ENCODE measurements around the gene EP300. TPM values are rescaled to one million over a fixed set of nuclear protein-coding genes. Genes with fewer than 3 reads are reported as not detected.

The EP300 gene
- polyA plus RNA-seq, 1 experiment, result 19.6 TPM

DNA sequence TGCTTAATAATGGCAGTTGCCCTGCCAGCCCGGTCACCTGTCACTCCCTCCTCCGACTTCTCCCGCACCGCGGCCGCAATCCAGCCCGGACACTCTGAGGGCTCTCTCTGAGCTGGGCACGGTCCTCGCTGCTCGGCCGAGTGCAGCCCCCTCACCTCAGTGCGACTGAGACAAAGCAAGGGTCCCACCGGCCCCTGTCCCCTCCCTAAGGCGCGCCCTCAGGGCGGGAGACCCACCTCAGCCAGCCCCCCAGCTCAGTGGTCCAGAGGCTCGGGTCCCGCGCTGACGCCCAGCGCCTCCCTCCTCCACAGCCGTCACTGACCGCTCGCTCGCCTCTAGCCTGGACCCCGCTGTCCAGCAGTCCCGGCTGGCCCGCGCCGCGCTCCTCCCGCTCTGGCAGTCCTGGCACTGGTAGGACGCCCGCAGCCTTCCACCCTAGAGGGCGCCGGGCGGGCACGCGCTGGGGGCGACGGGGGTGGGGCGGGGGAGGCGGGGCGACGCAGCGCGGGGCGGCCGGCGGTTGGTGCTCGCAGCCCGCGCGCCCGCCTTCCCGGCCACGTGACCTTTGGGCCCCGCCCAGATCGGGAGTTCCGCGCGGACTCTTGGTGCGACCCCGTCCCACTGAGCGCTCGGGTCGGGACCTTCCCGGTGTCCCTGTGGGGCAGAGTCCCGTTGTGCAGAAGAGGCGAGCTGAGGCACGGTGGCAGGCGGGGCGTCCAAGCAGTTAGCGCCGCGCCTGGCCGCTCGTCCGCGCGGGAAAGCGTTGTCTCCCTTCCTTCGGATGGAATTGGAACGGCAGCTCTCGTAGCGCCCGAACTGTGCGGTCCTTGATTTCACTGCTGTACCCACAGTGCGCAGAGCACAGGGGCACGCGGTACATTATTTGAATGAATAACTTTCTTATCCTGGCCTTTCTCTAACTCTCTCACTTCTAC lies 104.9 kb downstream of the EP300 start:
- peak; percentile 17; the same call in 1 of the 2 replicates for TF ChIP-seq CTCF (IDR thresholded peaks at IDR 0.05; ENCODE audit: low read depth, low read length)
- ChIA-PET POLR2A (no interaction called here), CTCF (interaction anchor here (1.5 kb wide), 1 partner anchor 275 kb away, joined by 4 read pairs; no protein-coding TSS in a partner anchor)
- H3K27me3 ChIP-seq (ENCODE audit: control insufficient read depth, insufficient read depth, low read length), result peaks cover 9% of the 10 kb centered on the region
- H3K4me3 ChIP-seq (ENCODE audit: low read depth, low read length), result peak overlapping the region; percentile 88
- no peak for DNase-seq (ENCODE audit: low read depth, low spot score)
- no peaks in the 10 kb centered on the region; the same call in 1 of the 2 replicates for H3K9me3 ChIP-seq (ENCODE audit: control insufficient read depth, insufficient read depth, low read length)
- no peak overlapping the region for H3K27ac ChIP-seq (ENCODE audit: low read depth, low read length)

GRCh38 chr22:41198027-41198580 lies 105.7 kb downstream of the EP300 start:
- no peak for TF ChIP-seq CTCF (IDR thresholded peaks at IDR 0.05; ENCODE audit: low read depth, low read length)
- peak overlapping the region; percentile 88 for H3K4me3 ChIP-seq (ENCODE audit: low read depth, low read length)
- H3K9me3 ChIP-seq (ENCODE audit: control insufficient read depth, insufficient read depth, low read length), result no peaks in the 10 kb centered on the region; the same call in 1 of the 2 replicates
- no peak for DNase-seq (ENCODE audit: low read depth, low spot score)
- H3K27ac ChIP-seq (ENCODE audit: low read depth, low read length), result no peak overlapping the region
- H3K27me3 ChIP-seq (ENCODE audit: control insufficient read depth, insufficient read depth, low read length), result peaks cover 9% of the 10 kb centered on the region
- ChIA-PET POLR2A (interaction anchor here (0.7 kb wide), 1 partner anchor 104 kb away, joined by 8 read pairs; no protein-coding TSS in a partner anchor), CTCF (interaction anchor here (1.3 to 1.5 kb wide), 2 partner anchors 9 to 276 kb away, joined by 3 to 4 read pairs; no protein-coding TSS in a partner anchor)

DNA sequence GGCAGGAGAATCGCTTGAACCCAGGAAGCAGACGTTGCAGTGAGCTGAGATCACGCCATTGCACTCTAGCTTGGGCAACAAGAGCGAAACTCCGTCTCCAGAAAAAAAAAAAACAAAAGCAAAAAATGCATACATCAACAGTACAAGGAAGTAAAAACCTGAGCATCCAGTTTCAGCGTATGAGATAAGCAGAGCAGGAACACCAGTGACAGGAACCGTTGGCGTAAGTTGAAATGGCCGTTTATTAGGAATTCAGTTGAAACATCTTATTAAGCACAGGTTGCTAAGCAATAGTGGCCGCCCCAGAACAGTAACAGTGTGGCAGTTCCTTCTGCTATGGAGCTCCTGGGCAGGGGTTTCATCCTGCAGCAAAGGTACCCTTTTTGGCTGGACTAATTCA lies 108.7 kb downstream of the EP300 start:
- no peak overlapping the region for H3K4me3 ChIP-seq (ENCODE audit: low read depth, low read length)
- no peak overlapping the region for H3K27ac ChIP-seq (ENCODE audit: low read depth, low read length)
- TF ChIP-seq CTCF (IDR thresholded peaks at IDR 0.05; ENCODE audit: low read depth, low read length), result no peak
- H3K9me3 ChIP-seq (ENCODE audit: control insufficient read depth, insufficient read depth, low read length), result no peaks in the 10 kb centered on the region; the same call in 1 of the 2 replicates
- H3K27me3 ChIP-seq (ENCODE audit: control insufficient read depth, insufficient read depth, low read length), result peaks cover 9% of the 10 kb centered on the region
- ChIA-PET POLR2A (no interaction called here), CTCF (no interaction called here)
- no peak for DNase-seq (ENCODE audit: low read depth, low spot score)

- TF ChIP-seq CTCF (IDR thresholded peaks at IDR 0.05; ENCODE audit: low read depth, low read length), result no peak
- CTCF ChIA-PET, result no interaction called here
- no peaks in the 10 kb centered on the region for H3K9me3 ChIP-seq (ENCODE audit: control insufficient read depth, insufficient read depth, low read length)
- no peak overlapping the region for H3K4me3 ChIP-seq (ENCODE audit: low read depth, low read length)
- peaks cover 9% of the 10 kb centered on the region for H3K27me3 ChIP-seq (ENCODE audit: control insufficient read depth, insufficient read depth, low read length)
- no peak for DNase-seq (ENCODE audit: low read depth, low spot score)
- no peak overlapping the region for H3K27ac ChIP-seq (ENCODE audit: low read depth, low read length)
- POLR2A ChIA-PET, result no interaction called here
These were observed 110.7 kb downstream of the EP300 start for GRCh38 chr22:41203118-41203517.

GRCh38 chr22:41204066-41204465 lies 111.7 kb downstream of the EP300 start:
- CTCF ChIA-PET, result no interaction called here
- H3K4me3 ChIP-seq (ENCODE audit: low read depth, low read length), result no peak overlapping the region
- TF ChIP-seq CTCF (IDR thresholded peaks at IDR 0.05; ENCODE audit: low read depth, low read length), result no peak
- H3K27me3 ChIP-seq (ENCODE audit: control insufficient read depth, insufficient read depth, low read length), result peaks cover 9% of the 10 kb centered on the region
- no peak overlapping the region for H3K27ac ChIP-seq (ENCODE audit: low read depth, low read length)
- no peak for DNase-seq (ENCODE audit: low read depth, low spot score)
- H3K9me3 ChIP-seq (ENCODE audit: control insufficient read depth, insufficient read depth, low read length), result no peaks in the 10 kb centered on the region
- POLR2A ChIA-PET, result no interaction called here

Measured in AG04450 (cell line).